HG03442 (cell line): Measurements from ENCODE around the gene NLGN4Y.

Source experiments
- ATAC-seq: cut with Tn5 transposase; IDR thresholded peaks from one replicate; pipeline ENCODE4 v1.9.1; 2021; ENCODE audit warnings: mild to moderate bottlenecking, moderate library complexity; ENCODE audit not compliant: unreplicated experiment

Gene NLGN4Y

DNA sequence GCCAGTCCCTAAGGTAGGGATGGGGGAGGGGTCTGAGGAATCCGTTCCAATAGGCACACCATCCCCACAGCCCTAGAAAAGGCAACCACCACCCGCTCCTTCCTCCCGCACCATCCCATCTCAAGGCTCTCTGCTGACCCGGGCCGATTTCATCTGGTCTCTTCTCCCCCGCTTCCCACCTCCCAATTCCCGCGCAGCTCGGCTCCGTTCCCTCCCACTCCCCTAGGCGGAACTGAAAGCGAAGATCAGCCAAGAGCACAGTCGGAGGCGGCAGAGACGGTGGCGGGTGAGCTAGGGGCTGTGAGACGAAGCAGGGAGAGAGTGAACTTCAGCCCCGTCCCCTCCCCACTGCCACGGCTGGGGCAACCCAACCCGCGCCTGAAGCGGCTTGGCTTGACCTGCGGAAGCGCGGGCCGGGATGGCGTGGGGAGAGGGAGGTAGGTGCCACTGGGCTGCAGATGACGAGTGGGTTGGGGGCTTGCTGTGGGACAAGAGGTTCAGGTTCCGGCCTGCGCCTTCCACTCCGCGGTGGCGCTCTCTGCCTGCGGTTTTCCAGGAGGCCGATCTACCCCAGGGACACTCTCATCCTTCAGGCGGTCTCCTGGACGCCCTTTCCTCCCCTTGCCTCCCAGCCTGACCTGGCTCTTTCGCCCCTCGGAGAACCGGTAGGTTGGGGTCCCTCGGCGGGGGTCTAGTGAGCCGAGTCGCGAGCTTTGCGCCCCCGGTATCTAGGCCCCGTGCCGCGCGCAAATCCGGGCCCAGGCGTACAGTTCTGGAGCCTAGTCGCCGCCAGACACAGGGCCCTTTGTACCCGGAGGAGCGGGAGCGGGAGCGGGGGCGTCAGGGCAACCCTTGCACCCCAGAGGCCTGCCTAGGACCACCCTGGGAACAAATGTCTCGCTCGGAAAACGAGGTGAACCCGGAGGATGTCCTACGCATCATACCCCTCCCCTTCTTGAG is at the start of gene NLGN4Y:
TSS of gene NLGN4Y (plus strand) at position 258 of the 960 bp plus-strand sequence. CDS start 97,591 bp downstream, outside the sequence.
- peak; percentile 54 for ATAC-seq

GRCh38 chrY:14485935-14486334 is 38.4 kb upstream of the NLGN4Y start:
- ATAC-seq, result no peak

DNA sequence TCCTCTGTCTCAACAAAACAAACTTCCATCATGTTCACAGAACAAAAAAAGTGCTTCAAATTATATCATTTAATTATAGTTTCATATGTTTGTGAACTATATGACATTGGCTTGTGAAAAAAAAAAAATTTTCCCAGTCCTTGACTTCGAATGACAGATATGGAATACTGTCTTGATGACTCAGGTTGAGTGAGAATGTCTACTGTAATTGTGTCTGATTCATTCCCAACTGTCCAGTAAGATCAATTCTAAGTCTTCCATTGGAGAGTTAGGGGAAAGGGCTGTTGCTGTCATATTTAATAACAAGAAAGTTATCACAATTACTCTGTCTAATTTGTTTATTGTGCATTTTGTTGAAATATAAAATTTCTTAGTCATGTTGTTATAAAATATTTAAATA is 34.1 kb upstream of the NLGN4Y start:
- ATAC-seq, result no peak

GRCh38 chrY:14498071-14498470 is 26.3 kb upstream of the NLGN4Y start:
- ATAC-seq, result no peak

GRCh38 chrY:14504592-14504991 is 19.7 kb upstream of the NLGN4Y start:
- ATAC-seq, result no peak

- ATAC-seq, result no peak
These were observed 1.9 kb upstream of the NLGN4Y start for GRCh38 chrY:14522379-14522950.

DNA sequence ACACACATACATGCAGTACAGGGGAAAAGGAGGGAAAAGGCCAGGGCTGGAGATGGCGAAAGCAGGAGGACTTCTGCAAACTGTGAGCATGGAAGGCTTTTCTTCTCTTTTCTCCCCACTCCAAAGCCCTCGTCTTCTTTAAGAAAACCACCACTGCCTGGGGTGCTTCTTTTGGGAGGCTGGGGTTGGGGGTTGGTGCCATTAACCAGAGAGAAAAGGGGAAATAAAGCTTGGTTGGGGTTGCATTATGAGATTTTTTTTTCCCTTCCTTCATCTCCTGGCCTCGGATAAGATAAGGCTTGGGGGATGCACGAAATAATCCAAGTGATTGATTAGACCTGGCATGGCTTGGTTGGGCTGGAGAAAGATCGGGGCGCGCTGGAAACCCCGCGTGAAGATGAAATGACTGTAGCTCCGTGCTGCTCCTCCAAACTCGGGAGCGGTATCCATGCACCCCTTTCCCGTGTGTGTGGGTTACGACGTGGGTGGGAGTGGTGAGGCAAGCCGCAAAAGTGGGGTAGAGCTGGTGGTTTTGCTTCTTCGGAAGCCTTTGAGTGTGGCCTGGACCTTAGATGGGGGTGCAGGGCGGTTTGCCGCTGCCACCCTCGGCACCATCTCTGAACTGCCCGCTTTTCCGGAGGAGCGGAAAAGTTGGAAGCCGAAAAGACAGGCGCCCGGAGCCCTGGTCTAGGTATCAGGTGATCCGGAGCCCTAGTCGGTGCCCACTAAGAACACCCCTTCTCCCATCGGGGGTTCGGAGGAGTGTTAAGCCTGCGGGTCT is 648 bp upstream of the NLGN4Y start:
- ATAC-seq, result peak; percentile 16

GRCh38 chrY:14525315-14525714 is 986 bp downstream of the NLGN4Y start:
- no peak for ATAC-seq

DNA sequence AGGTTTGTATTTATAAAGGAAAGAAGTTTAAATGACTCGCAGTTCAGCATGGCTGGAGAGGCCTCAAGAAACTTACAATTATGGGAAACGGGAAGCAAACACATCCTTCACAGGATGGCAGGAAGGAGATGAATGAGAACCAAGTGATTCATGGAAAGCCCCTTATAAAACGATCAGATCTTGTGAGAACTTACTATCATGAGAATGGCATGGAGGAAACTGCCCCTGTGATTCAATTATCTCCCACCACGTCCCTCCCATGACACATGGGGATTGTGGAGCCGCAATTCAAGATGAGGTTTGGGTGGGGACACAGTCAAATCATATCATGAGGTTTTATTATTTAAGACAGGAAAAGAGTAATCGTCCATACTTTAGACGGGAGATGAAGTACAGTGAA is 4.0 kb downstream of the NLGN4Y start:
- no peak for ATAC-seq

GRCh38 chrY:14536703-14537102 is 12.4 kb downstream of the NLGN4Y start:
- ATAC-seq, result no peak

GRCh38 chrY:14543506-14543905 is 19.2 kb downstream of the NLGN4Y start:
- no peak for ATAC-seq

DNA sequence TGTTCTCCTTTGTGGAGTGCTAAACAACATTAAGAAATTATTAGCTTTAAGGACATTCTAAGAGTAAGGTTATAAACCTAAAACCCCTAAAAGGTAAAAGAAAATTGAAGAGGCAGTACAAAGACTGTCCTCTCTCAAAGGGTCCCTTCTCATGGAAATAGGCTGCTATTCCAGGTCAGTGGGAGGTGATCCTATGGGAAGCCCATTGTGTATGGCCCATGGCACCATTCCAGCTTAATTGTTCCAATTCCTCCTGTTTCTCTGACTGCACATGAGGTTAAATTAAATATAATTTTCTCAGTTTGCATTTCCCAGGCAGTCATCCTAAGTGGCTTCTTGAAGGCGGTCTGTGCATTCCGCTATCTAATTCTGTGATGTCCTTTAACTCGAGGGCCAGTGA is 57.0 kb downstream of the NLGN4Y start:
- ATAC-seq, result no peak

- no peak for ATAC-seq
These were observed 62.4 kb downstream of the NLGN4Y start for GRCh38 chrY:14586725-14587124.

DNA sequence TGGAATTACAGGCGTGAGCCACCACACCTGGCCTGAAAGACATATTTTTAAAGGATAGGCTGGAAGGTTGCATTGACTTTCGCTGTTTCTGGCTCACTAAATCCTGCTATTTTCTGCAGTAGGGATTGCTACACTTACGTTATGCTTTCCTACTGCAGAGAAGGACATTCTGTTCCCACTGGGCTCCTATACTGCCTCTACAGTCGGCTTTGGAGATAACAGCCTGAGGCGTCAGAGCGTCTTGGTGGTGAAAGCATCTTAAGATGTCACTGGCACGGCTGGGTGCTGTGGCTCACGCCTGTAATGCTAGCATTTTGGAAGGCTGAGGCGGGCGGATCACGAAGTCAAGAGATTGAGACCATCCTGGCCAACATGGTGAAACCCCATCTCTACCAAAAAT is 77.0 kb downstream of the NLGN4Y start:
- no peak for ATAC-seq

- no peak for ATAC-seq
These were observed 93.3 kb downstream of the NLGN4Y start for GRCh38 chrY:14617625-14618024.

GRCh38 chrY:14618513-14618912 is 94.2 kb downstream of the NLGN4Y start:
- ATAC-seq, result no peak

GRCh38 chrY:14628208-14628607 is 103.9 kb downstream of the NLGN4Y start:
- ATAC-seq, result no peak

DNA sequence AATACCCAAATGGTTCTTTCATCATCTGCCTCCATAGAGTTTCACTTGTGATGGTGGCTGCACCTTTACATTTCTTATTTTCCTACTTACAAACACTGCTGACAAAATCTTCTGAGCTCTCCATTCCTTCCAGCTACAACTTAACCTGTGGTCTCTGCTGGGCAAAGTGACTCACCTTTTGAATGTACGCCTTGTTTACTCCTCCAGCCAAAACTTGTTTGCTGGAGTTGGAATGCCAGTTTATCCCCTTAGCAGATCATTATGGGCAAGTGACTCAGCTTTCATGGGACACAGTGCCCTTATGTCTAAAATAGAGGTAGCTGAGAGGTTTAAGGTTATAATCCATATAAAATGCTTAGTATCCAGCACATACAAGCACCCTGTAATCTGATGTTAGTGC is 107.3 kb downstream of the NLGN4Y start:
- no peak for ATAC-seq

- no peak for ATAC-seq
These were observed 109.4 kb downstream of the NLGN4Y start for GRCh38 chrY:14633718-14634117.

GRCh38 chrY:14634954-14635353 is 110.6 kb downstream of the NLGN4Y start:
- ATAC-seq, result no peak

DNA sequence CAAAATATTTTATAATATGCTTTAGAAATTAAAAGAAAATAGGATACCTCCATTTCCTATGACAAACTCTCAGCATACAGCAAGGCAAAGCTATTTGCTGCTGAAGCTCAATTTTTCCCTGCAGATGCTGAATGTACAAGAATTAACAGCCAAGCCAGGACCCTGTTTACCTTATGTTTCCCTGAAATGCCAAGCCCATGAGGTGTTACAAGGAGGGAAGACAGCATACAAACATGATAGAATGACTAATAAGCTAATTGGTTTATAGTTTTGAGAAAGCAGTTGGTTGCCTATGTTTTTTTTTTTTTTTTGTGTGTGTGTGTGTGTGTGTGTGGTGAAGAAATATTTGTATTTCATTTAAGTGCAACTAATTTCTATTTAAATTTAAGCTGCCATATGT is 113.2 kb downstream of the NLGN4Y start:
- no peak for ATAC-seq

- ATAC-seq, result no peak
These were observed 117.5 kb downstream of the NLGN4Y start for GRCh38 chrY:14641853-14642252.
